Esophagus muscularis mucosa (tissue), 4 donors: Measurements from ENCODE around the gene CHN1. TPM values are rescaled to one million over a fixed set of nuclear protein-coding genes. Genes with fewer than 3 reads are reported as not detected.

ENCODE experiments used
- DNase-seq: peaks from one replicate; pipeline ENCODE4 v3.0.0-alpha.2; 2017; ENCODE audit errors: extremely low spot score
- H3K27ac ChIP-seq, 4 donors: fragments of 200-600 bp; sonication (generic); replicated peaks in 1 of 4; 1 replicate in 3 of 4; 2 replicates in 1 of 4; pipeline ENCODE4 v1.5.1; 2016 to 2019; ENCODE audit warnings: mild to moderate bottlenecking in 1 of 4
- H3K27me3 ChIP-seq, 4 donors: fragments of 200-600 bp; sonication (generic); one replicate each; pipeline versions ENCODE4 v1.5.1 to v1.6.0; 2016 to 2019
- H3K36me3 ChIP-seq, 4 donors: fragments of 200-600 bp; sonication (generic); one replicate each; pipeline ENCODE4 v1.5.1; 2016 to 2019
- H3K4me1 ChIP-seq, 4 donors: fragments of 200-600 bp; sonication (generic); one replicate each; pipeline ENCODE4 v1.5.1; 2016 to 2019
- H3K4me3 ChIP-seq, 4 donors: fragments of 200-600 bp; sonication (generic); 1 replicate in 2 of 4; 2 replicates in 2 of 4; pipeline ENCODE4 v1.5.1; 2016 to 2019; ENCODE audit warnings: mild to moderate bottlenecking in 4 of 4, moderate library complexity in 1 of 4
- H3K9me3 ChIP-seq, 4 donors: fragments of 200-600 bp; sonication (generic); 1 replicate in 3 of 4; 2 replicates in 1 of 4; pipeline ENCODE4 v1.5.1; 2016 to 2019
- CTCF ChIP-seq, 3 experiments: fragments of 200-600 bp in 2 of 3; fragments of 450-650 bp in 1 of 3; sonication (generic) in 2 of 3; IDR thresholded peaks; one replicate each; pipeline ENCODE4 v1.5.1; 2017 to 2019; ENCODE audit warnings: antibody characterized with exemption in 3 of 3, mild to moderate bottlenecking in 2 of 3, moderate library complexity in 1 of 3
- EP300 ChIP-seq: sonication (generic); formaldehyde crosslinking; IDR thresholded peaks from one replicate; pipeline ENCODE4 v1.6.1; 2017; ENCODE audit warnings: antibody characterized with exemption
- POLR2A ChIP-seq: fragments of 450-650 bp; IDR thresholded peaks from one replicate; pipeline ENCODE4 v1.6.1; 2017; ENCODE audit warnings: antibody characterized with exemption, moderate library complexity, mild to moderate bottlenecking, low read depth
- POLR2AphosphoS5 ChIP-seq, 2 donors: sonication (generic); formaldehyde crosslinking; IDR thresholded peaks; one replicate each; pipeline ENCODE4 v1.6.1; 2017; ENCODE audit warnings: antibody characterized with exemption in 2 of 2
- WGBS: methylation state at CpG from one replicate; pipeline ENCODE4 v1.1.5; 2018; 5-methylcytosine and 5-hydroxymethylcytosine counted together
- intact Hi-C: fragments of 100-400 bp; cut with DNase I; formaldehyde crosslinking; loops from one replicate; pipeline ENCODE4 v1.15.1; 2023
- total RNA-seq, 4 donors: library from RNA; depleted of rRNA; stranded (reverse); fragments of >200 nt; gene quantifications; one replicate each; pipeline versions ENCODE4 v1.1.0 to v1.2.1, GENCODE V29; 2016

CHN1 gene
- total RNA-seq, 4 donors from 2014 or later: 23.2 to 32.3 (median 29.8) TPM

- H3K4me3 ChIP-seq: no peak overlapping the region
- H3K27ac ChIP-seq: no peak overlapping the region
- no peak for DNase-seq
- no peaks in the 10 kb centered on the region for H3K9me3 ChIP-seq
- intact Hi-C loops: no loop called here
- peaks cover 0 to 15% (median 7%) of the 10 kb centered on the region in 4 donors for H3K36me3 ChIP-seq
- 72% methylated on average over 1 of the region's 1 CpG for WGBS
- TF ChIP-seq CTCF (IDR thresholded peaks at IDR 0.05): no peak
- TF ChIP-seq POLR2A: no peak
- no peaks in the 10 kb centered on the region for H3K27me3 ChIP-seq
- H3K4me1 ChIP-seq: peaks cover 0 to 5% (median 0%) of the 10 kb centered on the region in 4 donors
Measured at GRCh38 chr2:174797781-174798276, 207.4 kb downstream of the CHN1 start.

- intact Hi-C loops: no loop called here
- H3K27ac ChIP-seq: no peak overlapping the region
- no peak overlapping the region for H3K4me3 ChIP-seq
- H3K4me1 ChIP-seq: peaks cover 0 to 5% (median 0%) of the 10 kb centered on the region in 4 donors
- DNase-seq: no peak
- TF ChIP-seq POLR2AphosphoS5 (IDR thresholded peaks at IDR 0.05): no peak
- no peak for TF ChIP-seq CTCF (IDR thresholded peaks at IDR 0.05)
- TF ChIP-seq EP300: no peak
- no peak for TF ChIP-seq POLR2A
- H3K27me3 ChIP-seq: no peaks in the 10 kb centered on the region
- peaks cover 0 to 15% (median 7%) of the 10 kb centered on the region in 4 donors for H3K36me3 ChIP-seq
- H3K9me3 ChIP-seq: no peaks in the 10 kb centered on the region
Measured at GRCh38 chr2:174796319-174796771, 208.8 kb downstream of the CHN1 start.

GRCh38 chr2:174794851-174795374 is 210.3 kb downstream of the CHN1 start:
- peaks cover 0 to 12% (median 3%) of the 10 kb centered on the region in 4 donors for H3K36me3 ChIP-seq
- 92% methylated on average over 3 of the region's 3 CpGs for WGBS
- TF ChIP-seq CTCF (IDR thresholded peaks at IDR 0.05) (no peak), POLR2A (no peak), EP300 (no peak), POLR2AphosphoS5 (IDR thresholded peaks at IDR 0.05) (no peak)
- DNase-seq: no peak
- no peaks in the 10 kb centered on the region for H3K9me3 ChIP-seq
- no peak overlapping the region for H3K4me3 ChIP-seq
- no peak overlapping the region for H3K27ac ChIP-seq
- intact Hi-C loops: no loop called here
- no peaks in the 10 kb centered on the region for H3K27me3 ChIP-seq
- H3K4me1 ChIP-seq: no peaks in the 10 kb centered on the region

GRCh38 chr2:174792309-174793025 is 212.7 kb downstream of the CHN1 start:
- DNase-seq: no peak
- TF ChIP-seq EP300: no peak
- TF ChIP-seq POLR2A: no peak
- TF ChIP-seq POLR2AphosphoS5 (IDR thresholded peaks at IDR 0.05): no peak
- Histone ChIP-seq H3K27ac (no peak overlapping the region), H3K36me3 (no peaks in the 10 kb centered on the region), H3K9me3 (no peaks in the 10 kb centered on the region), H3K4me1 (peaks cover 4 to 13% (median 8%) of the 10 kb centered on the region in 4 donors), H3K27me3 (no peaks in the 10 kb centered on the region), H3K4me3 (no peak overlapping the region)
- intact Hi-C loops: no loop called here
- 89% methylated on average over 7 of the region's 7 CpGs for WGBS

- Histone ChIP-seq H3K27me3 (no peaks in the 10 kb centered on the region), H3K9me3 (no peaks in the 10 kb centered on the region), H3K36me3 (no peaks in the 10 kb centered on the region), H3K27ac (no peak overlapping the region), H3K4me1 (peaks cover 4 to 18% (median 10%) of the 10 kb centered on the region in 4 donors), H3K4me3 (no peak overlapping the region)
- intact Hi-C loops: no loop called here
- WGBS: 90% methylated on average over 7 of the region's 7 CpGs
- TF ChIP-seq POLR2A (no peak), POLR2AphosphoS5 (IDR thresholded peaks at IDR 0.05) (no peak), EP300 (no peak), CTCF (IDR thresholded peaks at IDR 0.05) (no peak)
- no peak for DNase-seq
Measured at GRCh38 chr2:174791746-174792280, 213.4 kb downstream of the CHN1 start.
